DND-41 (cell line): ENCODE data around the gene GSTA1.
"Not testable (repeated sequence)": the region's sequence is repeated elsewhere in the genome, so short reads cannot be mapped to it uniquely, and the experiment has no call there.

Source experiments
- ATAC-seq: fragments of 200-7000 bp; cut with Tn5 transposase; 3 replicates; pipeline ENCODE4 v1.9.1; 2021; ENCODE audit warnings: low read depth; ENCODE audit not compliant: insufficient read depth
- DNase-seq: peaks from one replicate; pipeline ENCODE4 v3.0.0-alpha.2; 2020
- H2AFZ ChIP-seq: 2 replicates; pipeline ENCODE4 v1.6.0; 2012; ENCODE audit warnings: low read depth, low read length
- H3K27ac ChIP-seq: 2 replicates; pipeline ENCODE4 v1.5.1; 2012; ENCODE audit warnings: low read length, inconsistent platforms
- H3K27me3 ChIP-seq: fragments of 200-600 bp; sonication (generic); 2 replicates; pipeline ENCODE4 v1.6.0; 2012; ENCODE audit warnings: low read length, mild to moderate bottlenecking, inconsistent platforms; ENCODE audit not compliant: insufficient read depth, poor library complexity
- H3K36me3 ChIP-seq: 2 replicates; pipeline ENCODE4 v1.5.1; 2012; ENCODE audit warnings: low read length, inconsistent platforms; ENCODE audit not compliant: insufficient read depth
- H3K4me1 ChIP-seq: 2 replicates; pipeline ENCODE4 v1.5.1; 2012; ENCODE audit warnings: mild to moderate bottlenecking, low read length; ENCODE audit not compliant: insufficient read depth
- H3K4me2 ChIP-seq: 2 replicates; pipeline ENCODE4 v1.6.0; 2012; ENCODE audit warnings: mild to moderate bottlenecking, moderate library complexity, low read length, inconsistent platforms; ENCODE audit not compliant: insufficient read depth
- H3K4me3 ChIP-seq, 2 experiments: fragments of 200-600 bp in 1 of 2; shearing (Covaris generic) in 1 of 2; 2 replicates each; pipeline ENCODE4 v1.5.1; 2012 to 2016; ENCODE audit warnings: inconsistent platforms in 2 of 2, low read length in 2 of 2, mild to moderate bottlenecking in 2 of 2, low read depth in 1 of 2, moderate library complexity in 1 of 2
- H3K79me2 ChIP-seq: 2 replicates; pipeline ENCODE4 v1.6.0; 2012; ENCODE audit warnings: low read length, inconsistent platforms; ENCODE audit not compliant: insufficient read depth
- H3K9ac ChIP-seq: 2 replicates; pipeline ENCODE4 v1.6.0; 2012; ENCODE audit warnings: low read depth, mild to moderate bottlenecking, inconsistent platforms, low read length, moderate library complexity
- H3K9me3 ChIP-seq: 2 replicates; pipeline ENCODE4 v1.5.1; 2012; ENCODE audit warnings: low read length, moderate library complexity, mild to moderate bottlenecking, inconsistent platforms; ENCODE audit not compliant: insufficient read depth, severe bottlenecking
- H4K20me1 ChIP-seq: 2 replicates; pipeline ENCODE4 v1.6.0; 2012; ENCODE audit warnings: low read length; ENCODE audit not compliant: insufficient read depth
- CTCF ChIP-seq: IDR thresholded peaks from 2 replicates; pipeline ENCODE4 v1.5.1; 2012; ENCODE audit warnings: borderline replicate concordance, low read length, moderate library complexity, mild to moderate bottlenecking; ENCODE audit not compliant: poor library complexity, severe bottlenecking; ENCODE audit errors: extremely low read depth
- EZH2 ChIP-seq: IDR thresholded peaks from 3 replicates; pipeline ENCODE4 v1.6.1; 2012; ENCODE audit warnings: borderline replicate concordance, low read depth, mild to moderate bottlenecking, moderate library complexity, low read length, inconsistent platforms; ENCODE audit not compliant: severe bottlenecking

The GSTA1 gene

DNA sequence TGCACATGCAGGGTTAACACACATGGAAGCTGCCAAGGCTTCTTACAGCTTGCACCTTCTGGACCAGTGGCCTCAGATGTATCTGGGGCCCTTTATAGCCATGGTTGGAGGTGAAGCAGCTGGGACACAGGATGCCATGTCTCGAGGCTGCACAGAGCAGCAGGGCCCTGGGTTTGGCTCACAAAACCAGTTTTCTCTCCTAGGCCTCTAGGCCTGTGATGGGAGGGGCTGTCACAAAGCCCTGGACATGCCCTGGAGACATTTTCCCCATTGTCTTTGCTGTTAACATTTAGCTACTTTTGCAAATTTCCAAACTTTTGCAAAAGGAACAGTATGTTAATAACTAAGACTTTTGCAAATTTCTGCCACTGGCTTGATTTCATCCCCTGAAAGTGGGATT is 18.2 kb upstream of the GSTA1 start:
- H3K79me2 ChIP-seq: no peaks in the 10 kb centered on the region
- TF ChIP-seq EZH2: no peak
- no peak for TF ChIP-seq CTCF
- no peaks in the 10 kb centered on the region for H4K20me1 ChIP-seq
- H3K4me3 ChIP-seq: no peak overlapping the region
- no peak overlapping the region for H3K27ac ChIP-seq
- ATAC-seq: no peak
- no peak overlapping the region for H3K9ac ChIP-seq
- H3K4me2 ChIP-seq: no peak overlapping the region
- no peaks in the 10 kb centered on the region for H3K9me3 ChIP-seq
- H3K4me1 ChIP-seq: no peaks in the 10 kb centered on the region
- no peak overlapping the region for H2AFZ ChIP-seq
- no peak for DNase-seq
- no peaks in the 10 kb centered on the region for H3K36me3 ChIP-seq
- H3K27me3 ChIP-seq: no peaks in the 10 kb centered on the region

DNA sequence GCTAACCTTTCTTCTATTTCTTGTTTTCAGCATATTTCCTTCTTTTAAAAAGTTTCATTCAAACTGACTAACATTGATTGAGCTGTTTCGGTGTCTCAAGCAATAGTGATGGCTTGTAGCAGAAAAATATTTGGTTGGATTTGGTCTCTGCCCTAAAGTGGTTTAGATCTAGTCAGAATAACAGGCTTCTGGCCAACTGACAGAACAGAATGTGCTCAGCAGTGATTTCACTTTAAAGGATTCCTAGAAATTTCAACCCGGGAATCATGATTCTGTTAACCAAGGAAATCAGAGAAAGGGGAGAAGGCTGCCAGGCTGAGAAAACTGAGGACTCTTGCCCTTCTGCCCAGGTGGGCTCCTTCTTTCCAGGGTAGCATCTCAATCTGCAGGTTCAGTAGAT is 16.6 kb upstream of the GSTA1 start:
- Histone ChIP-seq H3K4me2 (no peak overlapping the region), H3K9me3 (no peaks in the 10 kb centered on the region), H3K27me3 (no peaks in the 10 kb centered on the region), H4K20me1 (no peaks in the 10 kb centered on the region), H3K4me3 (no peak overlapping the region), H3K36me3 (no peaks in the 10 kb centered on the region), H3K27ac (no peak overlapping the region), H3K9ac (no peak overlapping the region), H3K79me2 (no peaks in the 10 kb centered on the region), H2AFZ (no peak overlapping the region), H3K4me1 (no peaks in the 10 kb centered on the region)
- ATAC-seq: no peak
- no peak for DNase-seq
- no peak for TF ChIP-seq CTCF
- TF ChIP-seq EZH2: no peak

DNA sequence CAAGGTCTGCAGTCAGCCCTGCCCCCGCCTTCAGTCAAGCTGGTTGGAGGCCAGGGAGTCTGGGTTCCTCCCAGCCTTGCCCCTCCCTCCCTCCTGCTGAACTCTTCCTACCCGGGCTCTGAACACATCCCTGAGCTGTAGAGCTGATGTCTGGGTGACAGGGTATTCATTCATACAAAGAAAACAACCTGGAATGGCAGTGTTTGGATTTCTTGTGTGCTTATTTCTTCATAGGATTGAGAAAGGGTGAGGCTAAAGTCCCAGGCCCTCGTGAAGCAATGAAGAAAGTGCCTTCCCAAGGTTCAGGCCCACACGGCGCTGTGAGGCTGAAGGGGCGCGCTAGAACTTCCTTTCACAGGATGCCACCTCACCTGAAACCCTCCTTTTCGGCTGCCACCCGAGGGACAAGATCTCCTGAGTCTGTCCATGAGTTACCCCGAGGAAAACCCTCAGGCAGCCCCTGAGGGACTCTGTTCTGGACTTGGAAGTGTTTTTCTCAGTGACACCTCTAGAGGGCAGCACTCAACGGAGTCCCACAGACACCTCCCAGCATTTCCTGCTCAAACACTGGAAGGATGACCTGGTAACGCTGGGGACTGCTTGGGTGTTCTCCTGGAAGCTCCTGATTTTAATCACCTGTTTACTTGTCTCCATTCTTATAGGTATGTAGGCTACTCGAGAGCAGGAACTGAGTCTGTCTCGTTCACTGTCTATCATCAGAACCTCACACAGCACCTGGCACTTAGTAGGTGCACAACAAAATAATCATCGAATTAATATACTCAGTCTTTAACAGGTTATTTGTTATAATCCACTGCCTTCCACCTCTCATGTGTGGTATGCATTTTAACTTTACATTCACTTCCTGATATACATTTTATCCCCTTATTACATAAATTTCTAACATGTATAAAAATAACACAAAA is 11.8 kb upstream of the GSTA1 start:
- peak; percentile 75 for TF ChIP-seq CTCF
- TF ChIP-seq EZH2: no peak
- Histone ChIP-seq H3K36me3 (no peaks in the 10 kb centered on the region), H3K27me3 (no peaks in the 10 kb centered on the region), H3K4me3 (no peak overlapping the region), H3K9me3 (no peaks in the 10 kb centered on the region), H3K79me2 (no peaks in the 10 kb centered on the region), H4K20me1 (no peaks in the 10 kb centered on the region), H3K27ac (no peak overlapping the region), H2AFZ (0 out of 2 replicates have a peak overlapping the region, but pooled peaks have one; percentile 51), H3K9ac (no peak overlapping the region), H3K4me2 (no peak overlapping the region), H3K4me1 (no peaks in the 10 kb centered on the region)
- DNase-seq (peak; percentile 62), ATAC-seq (peak; percentile 98)

DNA sequence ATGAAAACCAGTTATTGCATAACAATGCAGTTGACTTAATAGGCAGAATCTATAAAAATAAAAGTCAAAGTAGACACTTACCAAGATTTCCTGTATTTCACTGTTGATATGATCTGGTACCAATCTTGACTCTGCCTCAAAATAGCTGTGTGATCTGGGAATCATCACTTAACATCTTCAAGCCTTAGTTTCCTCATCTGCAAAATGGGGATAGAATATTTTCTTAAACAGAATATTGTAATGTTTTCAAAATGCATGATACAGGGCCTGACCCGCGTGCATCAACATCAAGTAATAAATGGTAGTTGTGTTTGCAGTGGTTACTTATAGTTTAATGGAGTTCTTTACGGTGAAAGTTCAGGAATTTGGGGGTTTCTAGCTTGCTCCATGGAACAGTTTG is 10.9 kb upstream of the GSTA1 start:
- not testable (repeated sequence) for H3K27me3 ChIP-seq, H3K36me3 ChIP-seq, ATAC-seq, H3K9ac ChIP-seq, H3K4me1 ChIP-seq, H3K27ac ChIP-seq, H3K9me3 ChIP-seq, H4K20me1 ChIP-seq, H2AFZ ChIP-seq, H3K4me2 ChIP-seq, DNase-seq, H3K4me3 ChIP-seq, H3K79me2 ChIP-seq

DNA sequence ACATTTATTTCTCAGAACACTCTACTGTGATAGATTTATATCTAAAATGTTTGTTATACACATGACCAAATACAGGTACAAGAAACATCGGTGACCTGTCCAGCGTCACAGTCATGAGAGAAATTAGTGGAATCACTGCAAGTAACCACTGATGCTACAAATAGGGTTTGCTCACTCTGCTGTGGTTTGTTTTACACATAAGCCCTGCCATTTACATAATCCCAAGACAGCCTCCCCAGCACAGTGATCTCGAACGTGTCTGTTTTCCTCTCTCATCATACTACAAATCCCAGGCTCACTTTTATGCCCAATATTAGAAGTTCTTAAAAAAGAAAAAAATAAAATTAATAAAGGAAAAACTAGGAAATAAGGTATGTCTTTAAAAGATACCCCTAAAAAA is 6.2 kb upstream of the GSTA1 start:
- H3K79me2 ChIP-seq, H4K20me1 ChIP-seq, H3K36me3 ChIP-seq, H3K4me3 ChIP-seq, H3K27me3 ChIP-seq, H3K4me2 ChIP-seq, H3K9me3 ChIP-seq, H3K9ac ChIP-seq, DNase-seq, ATAC-seq, H2AFZ ChIP-seq, H3K4me1 ChIP-seq, H3K27ac ChIP-seq: not testable (repeated sequence)
